Left lung (tissue), 10 donors: ENCODE data around the gene KRT74. TPM values are rescaled to one million over a fixed set of nuclear protein-coding genes. Genes with fewer than 3 reads are reported as not detected.

Experiments used
- ATAC-seq: fragments of 200-7000 bp; cut with Tn5 transposase; one replicate; pipeline ENCODE4 v1.9.1; 2020; ENCODE audit warnings: moderate library complexity
- DNase-seq, 4 donors: peaks; one replicate each; pipeline ENCODE4 v3.0.0-alpha.2; 2013 to 2020
- H3K27ac ChIP-seq, 2 donors: fragments of 200-600 bp; sonication (generic) in 1 of 2; one replicate each; pipeline versions ENCODE4 v1.5.0 to v1.8.0; 2020 to 2021
- H3K27me3 ChIP-seq, 2 donors: fragments of 200-600 bp; sonication (generic) in 1 of 2; one replicate each; pipeline versions ENCODE4 v1.5.0 to v1.8.0; 2020 to 2021
- H3K36me3 ChIP-seq, 2 donors: fragments of 200-600 bp; sonication (generic) in 1 of 2; one replicate each; pipeline versions ENCODE4 v1.5.0 to v1.8.0; 2020 to 2021
- H3K4me1 ChIP-seq, 2 donors: fragments of 200-600 bp; one replicate each; pipeline ENCODE4 v1.8.0; 2021
- H3K4me3 ChIP-seq, 2 donors: fragments of 200-600 bp; sonication (generic) in 1 of 2; one replicate each; pipeline versions ENCODE4 v1.5.0 to v1.8.0; 2020 to 2021; ENCODE audit warnings: mild to moderate bottlenecking in 1 of 2
- H3K9me3 ChIP-seq, 2 donors: fragments of 200-600 bp; sonication (generic) in 1 of 2; one replicate each; pipeline versions ENCODE4 v1.5.0 to v1.8.0; 2020 to 2021
- intact Hi-C, 2 donors: fragments of 100-400 bp; cut with DNase I; formaldehyde crosslinking; loops; one replicate each; pipeline versions ENCODE4 v1.11.2 to v1.14.2; 2022
- polyA plus RNA-seq, 6 donors: library from polyadenylated mRNA; unstranded; fragments of 120-200 nt; gene quantifications; one replicate each; pipeline ENCODE4 v1.2.1, GENCODE V29; 2013; ENCODE audit not compliant: insufficient read length in 6 of 6
- total RNA-seq, 2 donors: library from RNA; stranded (reverse); fragmentation: NEBNext Ultra II Directional; extraction: Animal tissue kit (Norgen Biotek cat#: 25700); gene quantifications; one replicate each; pipeline ENCODE4 v1.2.1, GENCODE V29; 2021
- TF ChIP-seq, protein P1 (sequence below), 2 donors: fragments of 200-600 bp; sonication (generic) in 1 of 2; IDR thresholded peaks; one replicate each; pipeline versions ENCODE4 v1.5.0 to v1.8.0; 2021; ENCODE audit warnings: antibody characterized with exemption in 2 of 2
- donor health status: DM: no; HTN: yes; CAD: no.
- donor health status: DM: no; HTN: no; CAD: no.

Gene KRT74
- total and polyA plus RNA-seq, 8 donors, result not detected

DNA sequence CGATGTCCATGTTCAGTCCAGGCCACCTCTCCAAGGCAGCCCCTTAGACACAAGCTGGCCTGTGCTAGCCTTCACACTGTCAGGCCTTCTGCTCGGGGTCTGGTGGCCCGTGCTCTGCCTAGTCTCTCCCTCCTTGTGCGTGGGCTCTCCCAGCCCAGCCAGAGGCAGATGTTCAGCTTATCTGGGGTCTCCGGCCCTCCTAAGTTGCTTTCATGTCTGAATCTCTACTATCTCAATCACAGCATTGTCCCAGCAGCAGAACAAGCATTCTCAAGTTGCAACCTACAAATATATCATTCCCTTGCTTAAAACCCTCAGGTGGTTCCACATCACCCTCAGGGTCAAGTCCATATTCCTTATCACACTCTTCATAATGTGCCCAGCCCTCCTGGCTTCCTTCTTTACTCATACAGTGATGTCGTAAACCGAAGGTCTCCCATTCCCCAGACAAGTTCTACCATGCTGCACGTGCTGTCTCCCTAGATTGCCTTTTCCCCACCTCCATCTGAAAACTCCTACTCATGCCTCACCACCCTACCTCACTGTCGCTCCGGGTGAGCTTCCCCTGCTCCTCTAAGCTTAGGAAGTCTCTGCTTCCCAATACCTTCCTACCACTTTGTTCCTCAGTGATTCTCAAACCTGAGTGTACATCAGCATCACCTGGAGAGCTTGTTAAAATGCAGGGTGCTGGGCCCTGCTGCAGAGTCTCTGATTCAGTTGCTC lies 43.2 kb upstream of the KRT74 start:
- no peaks in the 10 kb centered on the region for H3K4me1 ChIP-seq
- TF ChIP-seq, protein P1, sequence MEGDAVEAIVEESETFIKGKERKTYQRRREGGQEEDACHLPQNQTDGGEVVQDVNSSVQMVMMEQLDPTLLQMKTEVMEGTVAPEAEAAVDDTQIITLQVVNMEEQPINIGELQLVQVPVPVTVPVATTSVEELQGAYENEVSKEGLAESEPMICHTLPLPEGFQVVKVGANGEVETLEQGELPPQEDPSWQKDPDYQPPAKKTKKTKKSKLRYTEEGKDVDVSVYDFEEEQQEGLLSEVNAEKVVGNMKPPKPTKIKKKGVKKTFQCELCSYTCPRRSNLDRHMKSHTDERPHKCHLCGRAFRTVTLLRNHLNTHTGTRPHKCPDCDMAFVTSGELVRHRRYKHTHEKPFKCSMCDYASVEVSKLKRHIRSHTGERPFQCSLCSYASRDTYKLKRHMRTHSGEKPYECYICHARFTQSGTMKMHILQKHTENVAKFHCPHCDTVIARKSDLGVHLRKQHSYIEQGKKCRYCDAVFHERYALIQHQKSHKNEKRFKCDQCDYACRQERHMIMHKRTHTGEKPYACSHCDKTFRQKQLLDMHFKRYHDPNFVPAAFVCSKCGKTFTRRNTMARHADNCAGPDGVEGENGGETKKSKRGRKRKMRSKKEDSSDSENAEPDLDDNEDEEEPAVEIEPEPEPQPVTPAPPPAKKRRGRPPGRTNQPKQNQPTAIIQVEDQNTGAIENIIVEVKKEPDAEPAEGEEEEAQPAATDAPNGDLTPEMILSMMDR (IDR thresholded peaks at IDR 0.05), result no peak
- intact Hi-C loops, result no loop called here
- no peaks in the 10 kb centered on the region for H3K36me3 ChIP-seq
- H3K9me3 ChIP-seq, result no peaks in the 10 kb centered on the region
- peaks cover 0 to 29% of the 10 kb centered on the region in 2 donors for H3K27me3 ChIP-seq
- no peak overlapping the region for H3K4me3 ChIP-seq
- no peak overlapping the region for H3K27ac ChIP-seq
- ATAC-seq, result no peak
- no peak for DNase-seq

DNA sequence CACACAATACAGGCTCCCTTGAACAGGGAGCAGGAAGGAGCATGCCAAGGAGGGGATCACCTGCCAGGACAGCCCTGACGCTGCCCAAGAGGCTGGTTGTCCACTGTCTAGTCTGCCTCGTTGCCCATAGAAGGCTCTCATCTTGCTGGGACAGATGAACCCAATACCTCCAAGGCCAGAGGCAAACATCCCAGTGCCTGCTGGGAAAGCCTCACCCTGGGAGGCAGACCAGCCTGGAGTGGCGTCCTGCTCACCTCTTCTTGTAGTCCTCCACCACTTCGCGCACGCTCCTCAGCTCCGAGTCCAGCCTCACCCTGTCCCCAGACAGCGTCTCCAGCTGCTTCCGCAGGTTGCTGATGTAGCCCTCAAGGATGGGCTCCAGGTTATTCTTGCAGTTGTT lies 42.3 kb upstream of the KRT74 start:
- H3K27me3 ChIP-seq, result peaks cover 0 to 38% of the 10 kb centered on the region in 2 donors
- TF ChIP-seq, protein P1 (IDR thresholded peaks at IDR 0.05), result no peak
- H3K27ac ChIP-seq, result no peak overlapping the region
- H3K36me3 ChIP-seq, result no peaks in the 10 kb centered on the region
- H3K9me3 ChIP-seq, result no peaks in the 10 kb centered on the region
- H3K4me1 ChIP-seq, result no peaks in the 10 kb centered on the region
- no peak for DNase-seq
- no peak for ATAC-seq
- intact Hi-C loops, result no loop called here
- no peak overlapping the region for H3K4me3 ChIP-seq

DNA sequence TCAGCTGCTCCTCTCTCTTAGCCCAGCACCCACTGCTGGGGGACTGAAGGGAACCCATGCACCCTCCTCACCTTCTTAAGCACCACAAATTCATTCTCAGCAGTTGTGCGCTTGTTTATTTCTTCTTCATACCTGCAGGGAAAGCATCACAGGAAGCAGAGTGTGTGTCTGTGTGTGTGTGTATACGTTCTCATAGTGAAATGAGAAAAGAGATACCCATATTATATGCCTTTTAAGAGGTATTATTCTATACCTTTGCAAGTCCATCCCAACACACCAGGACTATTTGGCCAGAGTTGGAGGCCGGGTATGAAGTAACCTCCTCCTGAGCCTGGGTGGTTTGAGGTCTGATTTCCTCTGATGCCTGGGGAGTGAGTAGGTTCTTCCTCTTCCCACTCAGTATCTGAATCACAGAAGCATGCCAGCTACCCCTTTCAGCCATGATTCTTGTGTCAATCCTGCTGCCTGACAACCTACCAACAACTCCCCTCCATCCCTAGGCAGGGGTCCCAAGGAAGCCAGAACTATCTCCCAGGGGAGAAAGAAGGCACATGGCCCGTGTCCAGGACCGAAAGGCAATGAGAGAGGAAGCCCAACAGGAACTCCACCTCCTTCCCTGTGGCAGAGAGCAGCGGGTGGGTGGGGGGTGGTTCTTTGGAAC lies 41.7 kb upstream of the KRT74 start:
- Histone ChIP-seq H3K27ac (no peak overlapping the region), H3K27me3 (peaks cover 4 to 44% of the 10 kb centered on the region in 2 donors), H3K36me3 (no peaks in the 10 kb centered on the region), H3K9me3 (no peaks in the 10 kb centered on the region), H3K4me3 (no peak overlapping the region), H3K4me1 (no peaks in the 10 kb centered on the region)
- TF ChIP-seq, protein P1 (IDR thresholded peaks at IDR 0.05), result no peak
- no peak for DNase-seq
- no peak for ATAC-seq
- intact Hi-C loops, result no loop called here

DNA sequence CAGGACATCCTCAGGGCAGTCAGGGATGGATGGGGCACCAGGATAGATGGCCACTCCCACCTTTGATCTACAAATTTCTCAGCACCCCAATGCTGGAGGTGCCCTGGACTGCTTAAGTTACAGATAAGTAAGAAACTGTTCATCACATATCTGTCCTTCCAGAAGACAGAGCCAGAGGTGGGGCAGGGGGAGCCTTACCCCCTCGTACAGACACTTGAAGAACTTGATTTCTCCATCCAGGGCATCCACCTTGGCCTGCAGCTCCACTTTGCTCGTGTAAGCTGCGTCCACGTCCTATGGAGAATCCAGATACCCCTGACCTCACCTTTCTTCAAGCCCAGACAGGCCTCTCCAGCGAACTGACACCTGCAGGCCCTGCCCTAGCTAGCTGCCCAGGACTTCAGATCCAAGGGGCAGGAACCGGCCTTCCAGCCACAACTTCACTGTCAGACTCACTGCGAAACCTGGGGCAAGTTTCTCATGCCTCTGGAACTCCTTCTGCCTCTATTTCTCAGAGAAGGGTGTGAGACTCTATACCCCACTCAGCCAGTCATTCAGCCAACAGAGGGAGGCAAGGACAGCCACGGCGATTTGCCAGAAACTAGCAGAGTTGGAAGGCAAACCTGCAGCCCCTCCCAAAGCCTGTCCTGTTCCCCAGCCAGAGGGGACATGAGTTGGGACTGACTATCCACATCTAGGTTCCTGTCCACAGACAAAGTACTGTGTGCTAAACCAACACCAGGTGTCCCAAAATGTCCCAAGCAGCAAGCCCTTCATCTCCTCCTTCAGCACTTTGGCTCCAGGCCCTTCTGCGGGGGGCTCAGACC lies 41.0 kb upstream of the KRT74 start:
- Histone ChIP-seq H3K27me3 (peaks cover 8 to 52% of the 10 kb centered on the region in 2 donors), H3K9me3 (no peaks in the 10 kb centered on the region), H3K27ac (no peak overlapping the region), H3K4me1 (no peaks in the 10 kb centered on the region), H3K36me3 (no peaks in the 10 kb centered on the region), H3K4me3 (no peak overlapping the region)
- ATAC-seq (no peak), DNase-seq (no peak)
- intact Hi-C loops, result no loop called here
- TF ChIP-seq, protein P1 (IDR thresholded peaks at IDR 0.05), result no peak
